Endodermal cell (in vitro differentiated cells): ENCODE results near the gene USP49. TPM values are rescaled to one million over a fixed set of nuclear protein-coding genes. Genes with fewer than 3 reads are reported as not detected.

Source experiments
- DNase-seq: peaks from one replicate; pipeline ENCODE4 v3.0.0-alpha.2; 2017
- H3K27ac ChIP-seq: 2 replicates; pipeline ENCODE4 v1.5.1; 2013; ENCODE audit warnings: mild to moderate bottlenecking, low read depth, low read length, moderate library complexity
- H3K27me3 ChIP-seq: 2 replicates; pipeline ENCODE4 v1.6.1; 2013; ENCODE audit warnings: mild to moderate bottlenecking, low read length, moderate library complexity; ENCODE audit not compliant: insufficient read depth, control insufficient read depth, poor library complexity, severe bottlenecking
- H3K36me3 ChIP-seq: 2 replicates; pipeline ENCODE4 v1.7.0; 2013; ENCODE audit warnings: mild to moderate bottlenecking, low read length, moderate library complexity; ENCODE audit not compliant: control insufficient read depth, insufficient read depth
- H3K4me1 ChIP-seq: one replicate; pipeline ENCODE4 v1.7.0; 2013; ENCODE audit warnings: low read length; ENCODE audit not compliant: control insufficient read depth, insufficient read depth
- H3K4me3 ChIP-seq: 2 replicates; pipeline ENCODE4 v1.5.1; 2013; ENCODE audit warnings: mild to moderate bottlenecking, low read length, moderate library complexity
- H3K9ac ChIP-seq: 2 replicates; pipeline ENCODE4 v1.6.1; 2013; ENCODE audit warnings: mild to moderate bottlenecking, low read length, moderate library complexity; ENCODE audit not compliant: poor library complexity, severe bottlenecking; ENCODE audit errors: extremely low read depth
- H3K9me3 ChIP-seq: 2 replicates; pipeline ENCODE4 v1.6.1; 2013; ENCODE audit warnings: mild to moderate bottlenecking, low read length, moderate library complexity; ENCODE audit not compliant: control insufficient read depth
- H3K27ac Mint-ChIP-seq: 2 replicates; pipeline ENCODE4 v1.8.0; 2020; ENCODE audit warnings: mixed read lengths
- H3K27me3 Mint-ChIP-seq: 2 replicates; pipeline ENCODE4 v1.8.0; 2021; ENCODE audit warnings: mild to moderate bottlenecking, mixed read lengths; ENCODE audit not compliant: insufficient read depth
- H3K36me3 Mint-ChIP-seq: 2 replicates; pipeline ENCODE4 v1.8.0; 2020; ENCODE audit warnings: low read depth, mixed read lengths
- H3K4me1 Mint-ChIP-seq: 2 replicates; pipeline ENCODE4 v1.8.0; 2020; ENCODE audit warnings: mixed read lengths
- H3K4me3 Mint-ChIP-seq: 2 replicates; pipeline ENCODE4 v1.8.0; 2020; ENCODE audit warnings: mild to moderate bottlenecking, moderate library complexity, mixed read lengths
- H3K9me3 Mint-ChIP-seq: 2 replicates; pipeline ENCODE4 v1.8.0; 2020; ENCODE audit warnings: mild to moderate bottlenecking, mixed read lengths
- WGBS, 2 experiments: methylation state at CpG; one replicate each; pipeline versions ENCODE4 v1.1.5 to v1.1.7; 2013; ENCODE audit warnings: missing lambda C conversion rate in 2 of 2, mixed read lengths in 1 of 2; ENCODE audit not compliant: insufficient coverage in 1 of 2, insufficient read length in 1 of 2; 5-methylcytosine and 5-hydroxymethylcytosine counted together
- total RNA-seq, 2 donors: library from RNA; stranded (reverse); fragmentation: NEBNext Ultra II Directional in 1 of 2; extraction: Animal tissue kit (Norgen Biotek cat#: 25700) in 1 of 2; gene quantifications; 2 replicates in 1 of 2; 3 replicates in 1 of 2; pipeline ENCODE4 v1.2.1, GENCODE V29; 2021
- TF ChIP-seq, protein P1 (sequence below): fragments of 200-600 bp; sonication (generic); conservative IDR thresholded peaks from 2 replicates; pipeline ENCODE4 v1.5.0; 2021; ENCODE audit warnings: antibody characterized with exemption, mild to moderate bottlenecking

The USP49 gene
- total RNA-seq, 2 donors from 2014 or later: 14.0 to 18.9 TPM

DNA sequence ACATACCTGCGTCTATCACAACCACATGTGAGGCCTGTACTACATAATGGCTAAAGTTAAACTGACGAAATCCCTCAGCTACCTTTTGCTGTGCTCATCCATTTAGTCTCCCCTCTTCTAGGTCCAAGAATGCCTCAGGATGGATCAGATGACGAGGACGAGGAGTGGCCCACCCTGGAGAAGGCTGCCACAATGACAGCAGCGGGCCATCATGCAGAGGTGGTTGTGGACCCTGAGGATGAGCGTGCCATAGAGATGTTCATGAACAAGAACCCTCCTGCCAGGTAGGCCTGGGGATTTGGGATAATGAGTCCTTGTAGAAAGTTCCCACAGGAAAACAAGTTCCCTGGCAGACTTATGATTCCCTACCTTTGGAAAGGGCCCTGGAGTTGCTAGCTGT lies 32.1 kb upstream of the USP49 start:
- Histone ChIP-seq H3K4me1 (peaks cover 2% of the 10 kb centered on the region), H3K9me3 (no peaks in the 10 kb centered on the region), H3K27me3 (no peaks in the 10 kb centered on the region), H3K27ac (no peak overlapping the region), H3K36me3 (peaks cover 70% of the 10 kb centered on the region), H3K4me3 (no peak overlapping the region), H3K9ac (no peak overlapping the region)
- H3K36me3 Mint-ChIP-seq: peaks cover 65% of the 10 kb centered on the region
- H3K4me1 Mint-ChIP-seq: peaks cover 8% of the 10 kb centered on the region
- no peaks in the 10 kb centered on the region for H3K9me3 Mint-ChIP-seq
- no peak for DNase-seq
- H3K27me3 Mint-ChIP-seq: no peaks in the 10 kb centered on the region
- WGBS, 2 experiments: 96 to 98% methylated on average over 6 of the region's 6 CpGs
- H3K27ac Mint-ChIP-seq: peak overlapping the region; percentile 52
- TF ChIP-seq, protein P1, sequence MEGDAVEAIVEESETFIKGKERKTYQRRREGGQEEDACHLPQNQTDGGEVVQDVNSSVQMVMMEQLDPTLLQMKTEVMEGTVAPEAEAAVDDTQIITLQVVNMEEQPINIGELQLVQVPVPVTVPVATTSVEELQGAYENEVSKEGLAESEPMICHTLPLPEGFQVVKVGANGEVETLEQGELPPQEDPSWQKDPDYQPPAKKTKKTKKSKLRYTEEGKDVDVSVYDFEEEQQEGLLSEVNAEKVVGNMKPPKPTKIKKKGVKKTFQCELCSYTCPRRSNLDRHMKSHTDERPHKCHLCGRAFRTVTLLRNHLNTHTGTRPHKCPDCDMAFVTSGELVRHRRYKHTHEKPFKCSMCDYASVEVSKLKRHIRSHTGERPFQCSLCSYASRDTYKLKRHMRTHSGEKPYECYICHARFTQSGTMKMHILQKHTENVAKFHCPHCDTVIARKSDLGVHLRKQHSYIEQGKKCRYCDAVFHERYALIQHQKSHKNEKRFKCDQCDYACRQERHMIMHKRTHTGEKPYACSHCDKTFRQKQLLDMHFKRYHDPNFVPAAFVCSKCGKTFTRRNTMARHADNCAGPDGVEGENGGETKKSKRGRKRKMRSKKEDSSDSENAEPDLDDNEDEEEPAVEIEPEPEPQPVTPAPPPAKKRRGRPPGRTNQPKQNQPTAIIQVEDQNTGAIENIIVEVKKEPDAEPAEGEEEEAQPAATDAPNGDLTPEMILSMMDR: no peak
- no peak overlapping the region for H3K4me3 Mint-ChIP-seq

DNA sequence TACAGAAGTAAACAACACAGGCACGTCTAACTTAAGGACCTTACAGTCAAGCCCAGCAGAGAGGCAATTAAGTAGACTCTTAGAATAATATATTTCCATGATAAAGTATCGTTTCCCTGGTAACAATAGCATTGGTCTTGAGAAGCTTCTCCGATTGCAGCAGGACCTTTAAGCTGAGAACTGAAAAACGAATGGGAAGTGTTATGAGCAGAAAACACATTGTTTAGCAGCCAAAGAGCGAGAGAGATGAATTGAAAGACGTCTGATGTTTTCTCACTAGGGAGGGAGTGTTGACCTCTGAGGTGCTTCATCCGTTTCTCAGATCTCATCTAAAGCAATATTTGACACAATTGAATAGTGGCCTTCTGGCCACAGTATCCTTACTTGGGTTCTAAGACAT lies 27.0 kb upstream of the USP49 start:
- Mint-ChIP-seq H3K9me3 (no peaks in the 10 kb centered on the region), H3K36me3 (peaks cover 32% of the 10 kb centered on the region), H3K4me3 (peak overlapping the region; percentile 95), H3K27ac (peak overlapping the region; percentile 100), H3K4me1 (peaks cover 19% of the 10 kb centered on the region), H3K27me3 (no peaks in the 10 kb centered on the region)
- TF ChIP-seq, protein P1: no peak
- Histone ChIP-seq H3K4me3 (peak overlapping the region; percentile 94), H3K9ac (peak overlapping the region; percentile 98), H3K27me3 (no peaks in the 10 kb centered on the region), H3K4me1 (peaks cover 8% of the 10 kb centered on the region), H3K36me3 (peaks cover 19% of the 10 kb centered on the region), H3K9me3 (no peaks in the 10 kb centered on the region), H3K27ac (no peak overlapping the region)
- 9 to 17% methylated on average over 6 to 7 of the region's 7 CpGs for WGBS, 2 experiments
- no peak for DNase-seq

DNA sequence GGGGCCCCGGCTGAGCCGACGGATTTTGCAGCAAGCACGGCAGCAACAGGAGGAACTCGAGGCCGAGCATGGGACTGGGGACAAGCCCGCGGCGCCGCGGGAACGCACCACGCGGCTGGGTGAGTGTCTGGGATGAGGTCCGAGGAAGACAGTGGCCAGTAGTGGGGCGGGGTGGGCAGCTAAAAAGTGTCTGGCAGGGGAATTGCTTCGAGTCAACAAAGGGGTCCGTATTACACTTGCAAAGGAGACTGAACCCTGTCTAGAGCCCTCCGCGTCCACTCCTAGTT lies 26.5 kb upstream of the USP49 start:
- Histone ChIP-seq H3K4me1 (peaks cover 8% of the 10 kb centered on the region), H3K4me3 (peak overlapping the region; percentile 94), H3K9ac (peak overlapping the region; percentile 98), H3K27me3 (no peaks in the 10 kb centered on the region), H3K9me3 (no peaks in the 10 kb centered on the region), H3K36me3 (peaks cover 17% of the 10 kb centered on the region), H3K27ac (peak overlapping the region; percentile 99)
- H3K27ac Mint-ChIP-seq: peak overlapping the region; percentile 100
- H3K4me1 Mint-ChIP-seq: peaks cover 19% of the 10 kb centered on the region
- WGBS, 2 experiments: 0% methylated on average over 12 to 20 of the region's 20 CpGs
- H3K4me3 Mint-ChIP-seq: peak overlapping the region; percentile 95
- DNase-seq: no peak
- H3K9me3 Mint-ChIP-seq: no peaks in the 10 kb centered on the region
- H3K36me3 Mint-ChIP-seq: peaks cover 32% of the 10 kb centered on the region
- H3K27me3 Mint-ChIP-seq: no peaks in the 10 kb centered on the region
- TF ChIP-seq, protein P1: no peak
